HEK293 (cell line): ENCODE data around the gene CD3G.

Experiments used
- CTCF ChIP-seq: fragments of 450-650 bp; formaldehyde crosslinking; IDR thresholded peaks from 2 replicates; pipeline ENCODE4 v1.5.1; 2016; ENCODE audit warnings: missing biosample characterization, missing genetic modification characterization
- MYNN ChIP-seq: fragments of 450-650 bp; formaldehyde crosslinking; IDR thresholded peaks from 2 replicates; pipeline ENCODE4 v1.5.1; 2016; ENCODE audit warnings: missing biosample characterization, missing genetic modification characterization, borderline replicate concordance
- ZNF121 ChIP-seq: fragments of 450-650 bp; formaldehyde crosslinking; IDR thresholded peaks from 2 replicates; pipeline ENCODE4 v1.5.1; 2016; ENCODE audit warnings: missing biosample characterization, missing genetic modification characterization

GRCh38 chr11:118320515-118320914 is 23.6 kb upstream of the CD3G start:
- TF ChIP-seq MYNN (no peak), CTCF (tag by site-specific recombination) (no peak), ZNF121 (tag by site-specific recombination) (no peak)
